GM18868 (cell line): Measurements from ENCODE around the gene CACNG7.
A peak's percentile ranks its signal among the peaks of the same experiment; 100 is the strongest.
"Not testable (repeated sequence)": the region's sequence is repeated elsewhere in the genome, so short reads cannot be mapped to it uniquely, and the experiment has no call there.

ENCODE experiments used
- ATAC-seq: cut with Tn5 transposase; IDR thresholded peaks from one replicate; pipeline ENCODE4 v1.9.1; 2021; ENCODE audit warnings: mild to moderate bottlenecking, moderate library complexity; ENCODE audit not compliant: unreplicated experiment

The CACNG7 gene

GRCh38 chr19:53908935-53909415, at the start of gene CACNG7:
CACNG7 (plus strand) TSS chr19:53909278; CDS start chr19:53912832, 3,554 bp downstream.
- no peak for ATAC-seq

- no peak for ATAC-seq
Observed at GRCh38 chr19:53864308-53864836, 44.7 kb upstream of the CACNG7 start.

GRCh38 chr19:53865523-53865917, 43.6 kb upstream of the CACNG7 start:
- no peak for ATAC-seq

- ATAC-seq, result no peak
Observed at GRCh38 chr19:53865918-53866864, 42.9 kb upstream of the CACNG7 start.

- no peak for ATAC-seq
Observed at GRCh38 chr19:53866865-53867224, 42.2 kb upstream of the CACNG7 start.

GRCh38 chr19:53867225-53868090, 41.6 kb upstream of the CACNG7 start, which contains the start of gene MYADM:
MYADM (plus strand) TSS chr19:53867883; CDS start chr19:53873530, 5,647 bp downstream.
- ATAC-seq, result peak; percentile 72

GRCh38 chr19:53868091-53868891, 40.8 kb upstream of the CACNG7 start:
- ATAC-seq, result no peak

GRCh38 chr19:53868892-53869804, 39.9 kb upstream of the CACNG7 start:
- ATAC-seq, result peak; percentile 34

GRCh38 chr19:53869805-53870484, 39.1 kb upstream of the CACNG7 start:
- ATAC-seq, result not testable (repeated sequence)

- ATAC-seq, result no peak
Observed at GRCh38 chr19:53870485-53870844, 38.6 kb upstream of the CACNG7 start.

GRCh38 chr19:53871454-53871853, 37.6 kb upstream of the CACNG7 start:
- no peak for ATAC-seq

GRCh38 chr19:53872762-53873161, 36.3 kb upstream of the CACNG7 start:
- ATAC-seq, result no peak

GRCh38 chr19:53873773-53874605, 35.1 kb upstream of the CACNG7 start:
- no peak for ATAC-seq

GRCh38 chr19:53874606-53874990, 34.5 kb upstream of the CACNG7 start:
- ATAC-seq, result no peak

GRCh38 chr19:53875602-53876325, 33.3 kb upstream of the CACNG7 start:
- no peak for ATAC-seq

- no peak for ATAC-seq
Observed at GRCh38 chr19:53876651-53877224, 32.3 kb upstream of the CACNG7 start.

GRCh38 chr19:53877361-53877766, 31.7 kb upstream of the CACNG7 start:
- no peak for ATAC-seq
